NT2/D1 (cell line): Measurements from ENCODE around the gene CFAP97D1.

Source experiments
- SUZ12 ChIP-seq: IDR thresholded peaks from 2 replicates; pipeline ENCODE4 v1.6.1; 2011; ENCODE audit not compliant: insufficient read length, insufficient read depth; ENCODE audit errors: extremely low read depth
- YY1 ChIP-seq: IDR thresholded peaks from 2 replicates; pipeline ENCODE4 v1.6.1; 2011; ENCODE audit not compliant: insufficient read length, insufficient read depth
- ZNF274 ChIP-seq: IDR thresholded peaks from 2 replicates; pipeline ENCODE4 v1.6.1; 2011; ENCODE audit warnings: mild to moderate bottlenecking, low read depth, low read length

- TF ChIP-seq YY1 (no peak), ZNF274 (no peak), SUZ12 (no peak)
Measured at GRCh38 chr17:43769859-43770258, 10.4 kb upstream of the CFAP97D1 start.
